CD4-positive, alpha-beta T cell treated with Interleukin-17A for 4 hours (primary cell): ENCODE results near the gene ATG9A.

ENCODE experiments used
- DNase-seq: peaks from one replicate; pipeline ENCODE4 v3.0.0-alpha.2; 2020; ENCODE audit warnings: mixed read lengths

Gene ATG9A

GRCh38 chr2:219219784-219220532 is 9.5 kb downstream of the ATG9A start:
- no peak for DNase-seq

GRCh38 chr2:219218732-219219701 is 10.4 kb downstream of the ATG9A start, which contains the start of gene ABCB6:
Gene ABCB6, minus strand, starts transcription at chr2:219218958. Its CDS starts 285 bp downstream, at chr2:219218673.
- peak; percentile 92 for DNase-seq

GRCh38 chr2:219218217-219218731 is 11.2 kb downstream of the ATG9A start:
- DNase-seq: peak; percentile 40

GRCh38 chr2:219216535-219216915 is 12.9 kb downstream of the ATG9A start:
- no peak for DNase-seq

GRCh38 chr2:219215871-219216534 is 13.4 kb downstream of the ATG9A start:
- no peak for DNase-seq

- no peak for DNase-seq
Observed at GRCh38 chr2:219214786-219215185, 14.7 kb downstream of the ATG9A start.

- DNase-seq: no peak
Observed at GRCh38 chr2:219214141-219214540, 15.3 kb downstream of the ATG9A start.

GRCh38 chr2:219213486-219214071 is 15.9 kb downstream of the ATG9A start:
- DNase-seq: no peak

GRCh38 chr2:219213026-219213415 is 16.4 kb downstream of the ATG9A start:
- DNase-seq: no peak

GRCh38 chr2:219210886-219211362 is 18.5 kb downstream of the ATG9A start:
- no peak for DNase-seq

GRCh38 chr2:219210196-219210885 is 19.1 kb downstream of the ATG9A start:
- no peak for DNase-seq

- DNase-seq: no peak
Observed at GRCh38 chr2:219209236-219210195, 19.9 kb downstream of the ATG9A start.

- no peak for DNase-seq
Observed at GRCh38 chr2:219207884-219208740, 21.3 kb downstream of the ATG9A start.

GRCh38 chr2:219207134-219207883 is 22.1 kb downstream of the ATG9A start:
- DNase-seq: no peak

- DNase-seq: peak; percentile 97
Observed at GRCh38 chr2:219206328-219207133, 22.9 kb downstream of the ATG9A start, which contains the start of gene ZFAND2B. Gene ZFAND2B, plus strand, starts transcription at chr2:219206782. Its CDS starts 206 bp downstream, at chr2:219206988.

- no peak for DNase-seq
Observed at GRCh38 chr2:219205981-219206327, 23.5 kb downstream of the ATG9A start.

- DNase-seq: no peak
Observed at GRCh38 chr2:219205165-219205538, 24.3 kb downstream of the ATG9A start.
